ENCODE measurements around the gene KCNH1. TPM values are rescaled to one million over a fixed set of nuclear protein-coding genes. Genes with fewer than 3 reads are reported as not detected.

The KCNH1 gene
- total RNA-seq, 6 experiments from 2014 or later = 0.90 to 1.8 (median 1.5) TPM

DNA sequence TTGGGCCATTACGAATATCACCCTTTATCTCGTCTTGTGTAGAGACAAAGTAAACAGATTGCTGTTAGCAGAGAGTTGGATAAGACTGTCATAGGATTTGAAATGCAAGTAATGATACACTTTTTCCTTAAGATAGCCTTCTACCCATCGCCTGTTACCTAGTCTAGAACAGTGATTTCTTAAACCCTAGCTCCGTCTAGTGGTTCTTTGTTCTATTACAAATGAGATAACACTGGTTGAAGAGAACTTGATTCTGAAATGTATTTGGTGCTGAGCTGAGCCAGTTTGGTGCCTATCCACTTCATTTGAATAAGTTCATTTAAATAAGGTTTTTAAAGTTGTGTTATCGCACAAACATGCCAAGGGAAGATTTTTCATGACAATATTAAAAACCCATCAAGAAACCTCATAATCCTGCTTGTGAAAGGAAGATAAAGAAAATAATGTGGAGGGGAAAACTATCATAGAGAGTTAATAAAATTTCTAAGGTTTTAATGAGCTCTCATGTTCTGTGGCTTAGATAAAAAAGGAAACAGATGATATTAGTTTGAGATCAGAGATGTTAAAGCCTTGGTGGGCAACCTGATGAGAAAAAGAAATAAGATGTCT is 1.5 kb upstream of the KCNH1 start:
- Mint-ChIP-seq H3K36me3 (ENCODE audit: low read depth) (no peaks in the 10 kb centered on the region), H3K27me3 (ENCODE audit: insufficient read depth) (peaks cover 22% of the 10 kb centered on the region; the same call in 1 of the 2 replicates), H3K9me3 (no peaks in the 10 kb centered on the region), H3K27ac (no peak overlapping the region), H3K4me3 (no peak overlapping the region), H3K4me1 (ENCODE audit: low read depth) (peaks cover 22% of the 10 kb centered on the region)
- peak; percentile 76 for DNase-seq
- TF ChIP-seq, protein P1, sequence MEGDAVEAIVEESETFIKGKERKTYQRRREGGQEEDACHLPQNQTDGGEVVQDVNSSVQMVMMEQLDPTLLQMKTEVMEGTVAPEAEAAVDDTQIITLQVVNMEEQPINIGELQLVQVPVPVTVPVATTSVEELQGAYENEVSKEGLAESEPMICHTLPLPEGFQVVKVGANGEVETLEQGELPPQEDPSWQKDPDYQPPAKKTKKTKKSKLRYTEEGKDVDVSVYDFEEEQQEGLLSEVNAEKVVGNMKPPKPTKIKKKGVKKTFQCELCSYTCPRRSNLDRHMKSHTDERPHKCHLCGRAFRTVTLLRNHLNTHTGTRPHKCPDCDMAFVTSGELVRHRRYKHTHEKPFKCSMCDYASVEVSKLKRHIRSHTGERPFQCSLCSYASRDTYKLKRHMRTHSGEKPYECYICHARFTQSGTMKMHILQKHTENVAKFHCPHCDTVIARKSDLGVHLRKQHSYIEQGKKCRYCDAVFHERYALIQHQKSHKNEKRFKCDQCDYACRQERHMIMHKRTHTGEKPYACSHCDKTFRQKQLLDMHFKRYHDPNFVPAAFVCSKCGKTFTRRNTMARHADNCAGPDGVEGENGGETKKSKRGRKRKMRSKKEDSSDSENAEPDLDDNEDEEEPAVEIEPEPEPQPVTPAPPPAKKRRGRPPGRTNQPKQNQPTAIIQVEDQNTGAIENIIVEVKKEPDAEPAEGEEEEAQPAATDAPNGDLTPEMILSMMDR (IDR thresholded peaks at IDR 0.05) = peak; percentile 85

DNA sequence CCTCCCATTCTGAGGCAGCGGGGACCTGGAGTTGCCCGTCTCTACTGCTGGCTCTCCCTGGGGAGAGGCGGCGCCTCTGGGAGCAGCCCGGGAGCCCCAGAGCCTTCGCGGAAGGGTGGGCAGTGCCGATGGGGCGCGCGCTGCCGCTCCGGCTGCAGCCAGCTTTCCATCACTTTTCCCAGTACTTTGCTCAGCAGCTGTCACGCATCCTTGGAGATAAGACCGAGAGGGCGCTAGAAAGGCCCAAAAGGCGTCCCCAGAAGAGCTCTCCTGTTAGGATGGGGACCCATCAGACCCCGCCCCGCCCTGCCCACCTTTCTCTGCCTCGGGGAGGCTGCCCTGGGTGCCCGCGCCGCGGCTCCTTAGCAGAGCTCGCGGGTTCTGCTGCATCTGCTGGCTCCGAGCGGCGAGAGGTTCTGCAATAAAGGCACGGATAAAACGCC is 534 bp downstream of the KCNH1 start:
- H3K4me3 Mint-ChIP-seq = peak overlapping the region; percentile 85
- TF ChIP-seq, protein P1 (IDR thresholded peaks at IDR 0.05) = no peak

DNA sequence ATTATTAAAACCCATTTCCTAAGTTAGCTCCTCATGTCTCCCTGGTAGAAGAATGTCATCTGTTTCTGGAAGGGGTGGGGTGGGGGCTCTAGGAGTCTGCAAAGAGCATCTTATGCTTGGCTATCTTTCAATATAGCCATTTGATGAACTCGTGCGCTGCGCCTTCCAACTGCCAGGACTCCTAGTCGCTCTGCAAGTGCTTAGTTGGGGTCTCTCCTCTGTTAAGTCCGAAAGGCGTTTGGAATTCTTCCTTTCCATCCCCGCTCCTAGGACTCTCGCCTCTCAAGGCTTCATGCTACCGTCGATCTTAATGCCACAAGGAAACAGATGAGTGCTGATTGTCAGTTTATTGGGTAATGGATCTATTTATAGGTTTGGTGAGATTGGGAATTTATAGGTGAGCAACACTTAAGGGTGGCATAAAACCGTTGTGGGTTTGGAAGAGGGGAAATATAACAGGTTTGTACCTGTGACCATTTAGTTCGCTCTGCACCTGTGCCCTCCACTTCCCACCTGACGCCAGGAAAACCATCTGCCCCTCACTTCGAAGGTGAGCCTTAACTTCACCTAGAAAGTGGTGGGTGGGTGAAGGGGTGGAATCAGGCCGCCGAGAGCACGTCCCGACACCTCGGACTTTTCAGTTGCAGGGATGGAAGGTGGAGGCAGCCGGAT is 1.1 kb downstream of the KCNH1 start:
- Mint-ChIP-seq H3K9me3 (no peaks in the 10 kb centered on the region), H3K36me3 (ENCODE audit: low read depth) (no peaks in the 10 kb centered on the region), H3K27ac (no peak overlapping the region), H3K27me3 (ENCODE audit: insufficient read depth) (peaks cover 18% of the 10 kb centered on the region; the same call in 1 of the 2 replicates), H3K4me3 (peak overlapping the region; percentile 85), H3K4me1 (ENCODE audit: low read depth) (peaks cover 22% of the 10 kb centered on the region)
- TF ChIP-seq, protein P1 (IDR thresholded peaks at IDR 0.05) = no peak
- DNase-seq = no peak

More for the DNA sequence above, 534 bp downstream of the KCNH1 start:
- Mint-ChIP-seq H3K36me3 (ENCODE audit: low read depth) (no peaks in the 10 kb centered on the region), H3K9me3 (no peaks in the 10 kb centered on the region), H3K4me1 (ENCODE audit: low read depth) (peaks cover 22% of the 10 kb centered on the region), H3K27me3 (ENCODE audit: insufficient read depth) (peaks cover 18% of the 10 kb centered on the region; the same call in 1 of the 2 replicates), H3K27ac (peak overlapping the region; percentile 32; the same call in 1 of the 2 replicates)
- no peak for DNase-seq

DNA sequence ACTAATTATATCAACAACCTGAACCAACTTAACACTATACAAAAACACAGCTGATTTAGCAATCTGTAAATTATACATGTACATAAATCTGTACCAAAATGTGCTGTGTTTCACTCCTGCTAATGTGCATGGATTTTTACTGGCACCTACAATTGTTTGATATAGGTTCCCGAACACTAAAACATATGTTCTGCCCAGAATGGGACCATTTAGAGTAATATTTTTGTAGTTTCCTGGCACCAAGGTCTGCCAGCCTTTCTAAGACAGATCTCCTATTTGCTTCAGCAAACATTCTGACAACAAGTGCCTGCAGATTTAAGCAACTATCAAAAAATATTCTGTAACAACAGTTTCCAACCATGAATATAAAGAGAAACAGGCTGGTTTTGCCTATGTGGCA is 4.2 kb downstream of the KCNH1 start:
- TF ChIP-seq, protein P1 (IDR thresholded peaks at IDR 0.05) = no peak
- Mint-ChIP-seq H3K4me1 (ENCODE audit: low read depth) (peaks cover 27% of the 10 kb centered on the region), H3K9me3 (no peaks in the 10 kb centered on the region), H3K27ac (no peak overlapping the region), H3K36me3 (ENCODE audit: low read depth) (no peaks in the 10 kb centered on the region), H3K4me3 (no peak overlapping the region), H3K27me3 (ENCODE audit: insufficient read depth) (peaks cover 13% of the 10 kb centered on the region; the same call in 1 of the 2 replicates)
- DNase-seq = no peak

DNA sequence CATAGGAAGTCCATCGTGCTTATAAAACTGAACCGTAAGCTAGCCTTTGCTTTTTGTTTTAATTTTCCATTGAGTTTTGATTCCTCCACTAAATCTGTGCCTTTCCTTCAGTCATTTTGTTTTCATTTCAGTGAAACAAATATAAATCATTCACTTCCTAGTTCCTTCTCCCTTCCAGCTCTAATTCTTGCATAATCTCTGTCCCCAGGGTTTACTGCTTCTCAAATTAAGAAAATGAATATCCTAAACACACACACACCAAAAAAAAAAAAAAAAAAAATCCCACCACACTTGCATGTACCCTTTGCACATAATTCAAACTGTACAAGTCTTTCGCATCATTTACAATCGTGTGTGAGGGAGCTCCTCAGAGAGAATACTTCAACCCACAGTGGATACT is 6.8 kb downstream of the KCNH1 start:
- Mint-ChIP-seq H3K36me3 (ENCODE audit: low read depth) (no peaks in the 10 kb centered on the region), H3K27ac (peak overlapping the region; percentile 22; the same call in 1 of the 2 replicates)

More for the DNA sequence above, 6.8 kb downstream of the KCNH1 start:
- no peak for DNase-seq
- H3K27me3 Mint-ChIP-seq (ENCODE audit: insufficient read depth) = peaks cover 6% of the 10 kb centered on the region; the same call in 1 of the 2 replicates
- peak overlapping the region; percentile 20; the same call in 1 of the 2 replicates for H3K4me3 Mint-ChIP-seq
- H3K9me3 Mint-ChIP-seq = no peaks in the 10 kb centered on the region
- TF ChIP-seq, protein P1 (IDR thresholded peaks at IDR 0.05) = no peak
- H3K4me1 Mint-ChIP-seq (ENCODE audit: low read depth) = peaks cover 14% of the 10 kb centered on the region

All from HFFc6 (cell line).